Tibial nerve (tissue), 4 donors: ENCODE measurements around the gene AMMECR1L. TPM values are rescaled to one million over a fixed set of nuclear protein-coding genes. Genes with fewer than 3 reads are reported as not detected.

Experiments used
- DNase-seq, 2 donors: peaks; one replicate each; pipeline ENCODE4 v3.0.0-alpha.2; 2019; ENCODE audit warnings: low spot score in 2 of 2
- H3K27ac ChIP-seq, 4 donors: fragments of 200-600 bp; sonication (generic) in 3 of 4; one replicate each; pipeline ENCODE4 v1.5.1; 2017 to 2019; ENCODE audit warnings: mild to moderate bottlenecking in 1 of 4
- H3K27me3 ChIP-seq, 2 donors: fragments of 200-600 bp; sonication (generic) in 1 of 2; one replicate each; pipeline versions ENCODE4 v1.5.1 to v1.6.0; 2017 to 2019
- H3K36me3 ChIP-seq, 3 donors: fragments of 200-600 bp; sonication (generic); one replicate each; pipeline ENCODE4 v1.5.1; 2018 to 2019
- H3K4me1 ChIP-seq, 4 donors: fragments of 200-600 bp; sonication (generic) in 3 of 4; one replicate each; pipeline ENCODE4 v1.5.1; 2017 to 2019
- H3K4me3 ChIP-seq, 4 donors: fragments of 200-600 bp; sonication (generic) in 3 of 4; one replicate each; pipeline ENCODE4 v1.5.1; 2017 to 2019; ENCODE audit warnings: mild to moderate bottlenecking in 1 of 4, moderate library complexity in 1 of 4
- H3K9me3 ChIP-seq, 4 donors: fragments of 200-600 bp; sonication (generic) in 3 of 4; one replicate each; pipeline ENCODE4 v1.5.1; 2017 to 2019
- CTCF ChIP-seq, 5 experiments: fragments of 200-600 bp in 3 of 5; fragments of 450-650 bp in 2 of 5; sonication (generic) in 3 of 5; IDR thresholded peaks; one replicate each; pipeline ENCODE4 v1.5.1; 2016 to 2019; ENCODE audit warnings: antibody characterized with exemption in 5 of 5, mild to moderate bottlenecking in 3 of 5, moderate library complexity in 2 of 5
- EP300 ChIP-seq, 2 donors: sonication (generic); formaldehyde crosslinking; IDR thresholded peaks; one replicate each; pipeline ENCODE4 v1.6.1; 2017; ENCODE audit warnings: antibody characterized with exemption in 2 of 2, mild to moderate bottlenecking in 1 of 2
- POLR2A ChIP-seq, 2 donors: fragments of 450-650 bp; IDR thresholded peaks; one replicate each; pipeline ENCODE4 v1.6.1; 2017; ENCODE audit warnings: antibody characterized with exemption in 2 of 2, mild to moderate bottlenecking in 2 of 2, moderate library complexity in 2 of 2
- WGBS, 2 donors: methylation state at CpG; one replicate each; pipeline ENCODE4 v1.1.5; 2018; 5-methylcytosine and 5-hydroxymethylcytosine counted together
- total RNA-seq, 4 donors: library from RNA; depleted of rRNA; stranded (reverse); fragments of >200 nt; gene quantifications; one replicate each; pipeline ENCODE4 v1.1.0, GENCODE V29; 2016

Gene AMMECR1L
- total RNA-seq, 4 donors from 2014 or later: 12.9 to 15.1 (median 14.3) TPM

DNA sequence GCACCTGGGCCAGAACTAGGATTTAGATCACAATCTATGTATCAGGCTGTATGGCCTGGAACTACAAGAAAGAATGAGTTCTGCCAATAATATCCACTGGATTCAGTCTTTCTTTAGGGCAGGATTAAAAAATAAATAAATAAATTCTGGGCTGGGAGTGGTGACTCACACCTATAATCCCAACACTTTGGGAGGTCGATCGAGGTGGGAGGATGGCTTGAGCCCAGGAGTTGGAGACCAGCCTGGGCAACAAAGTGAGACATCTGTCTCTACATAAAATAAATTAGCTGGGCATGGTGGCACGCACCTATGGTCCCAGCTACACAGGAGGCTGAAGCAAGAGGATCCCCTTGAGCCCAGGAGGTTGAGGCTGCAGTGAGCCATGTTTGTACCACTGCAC, 8.1 kb downstream of the AMMECR1L start:
- Histone ChIP-seq H3K4me3 (no peak overlapping the region), H3K4me1 (peaks cover 0 to 59% (median 0%) of the 10 kb centered on the region in 4 donors), H3K27me3 (no peaks in the 10 kb centered on the region), H3K36me3 (peaks cover 0 to 43% (median 0%) of the 10 kb centered on the region in 3 donors), H3K9me3 (no peaks in the 10 kb centered on the region), H3K27ac (no peak overlapping the region)
- DNase-seq: no peak
- 95 to 97% methylated on average over 3 of the region's 3 CpGs for WGBS, 2 donors
- TF ChIP-seq CTCF (IDR thresholded peaks at IDR 0.05) (no peak), POLR2A (IDR thresholded peaks at IDR 0.05) (no peak), EP300 (IDR thresholded peaks at IDR 0.05) (no peak)

DNA sequence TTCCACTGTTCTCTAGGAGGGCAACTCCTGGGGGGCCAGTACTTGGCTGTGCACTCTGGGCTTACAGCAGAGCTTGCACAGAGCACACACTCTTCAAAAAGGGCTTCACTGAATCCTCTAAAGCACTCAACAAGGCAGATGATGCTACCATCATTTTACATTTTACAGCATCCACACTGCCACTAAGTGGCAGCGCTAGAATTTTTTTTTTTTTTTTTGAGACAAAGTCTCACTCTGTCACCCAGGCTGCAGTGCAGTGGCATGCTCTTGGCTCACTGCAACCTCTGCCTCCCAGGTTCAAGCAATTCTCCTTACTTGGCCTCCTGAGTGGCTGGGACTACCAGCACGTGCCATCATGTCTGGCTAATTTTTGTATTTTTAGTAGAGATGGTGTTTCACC, 8.6 kb downstream of the AMMECR1L start:
- peaks cover 0 to 54% (median 0%) of the 10 kb centered on the region in 4 donors for H3K4me1 ChIP-seq
- H3K27me3 ChIP-seq: no peaks in the 10 kb centered on the region
- DNase-seq: no peak
- no peak overlapping the region for H3K4me3 ChIP-seq
- TF ChIP-seq POLR2A (IDR thresholded peaks at IDR 0.05) (no peak), EP300 (IDR thresholded peaks at IDR 0.05) (no peak), CTCF (IDR thresholded peaks at IDR 0.05) (no peak)
- no peaks in the 10 kb centered on the region for H3K9me3 ChIP-seq
- 98 to 100% methylated on average over 2 of the region's 2 CpGs for WGBS, 2 donors
- H3K27ac ChIP-seq: no peak overlapping the region
- peaks cover 0 to 45% (median 0%) of the 10 kb centered on the region in 3 donors for H3K36me3 ChIP-seq

GRCh38 chr2:127874378-127875269, 11.1 kb downstream of the AMMECR1L start:
- Histone ChIP-seq H3K9me3 (no peaks in the 10 kb centered on the region), H3K27ac (peak overlapping the region in 1 of 4 donors; percentile 5), H3K36me3 (peaks cover 0 to 53% (median 0%) of the 10 kb centered on the region in 3 donors), H3K4me3 (no peak overlapping the region), H3K4me1 (peaks cover 0 to 31% (median 0%) of the 10 kb centered on the region in 4 donors), H3K27me3 (no peaks in the 10 kb centered on the region)
- TF ChIP-seq EP300 (IDR thresholded peaks at IDR 0.05): no peak
- TF ChIP-seq CTCF (IDR thresholded peaks at IDR 0.05): no peak
- no peak for TF ChIP-seq POLR2A (IDR thresholded peaks at IDR 0.05)
- WGBS, 2 donors: 71 to 75% methylated on average over 7 of the region's 7 CpGs
- no peak for DNase-seq

- no peaks in the 10 kb centered on the region for H3K27me3 ChIP-seq
- H3K4me3 ChIP-seq: no peak overlapping the region
- H3K4me1 ChIP-seq: peaks cover 0 to 28% (median 0%) of the 10 kb centered on the region in 4 donors
- H3K27ac ChIP-seq: no peak overlapping the region
- no peak for TF ChIP-seq POLR2A (IDR thresholded peaks at IDR 0.05)
- TF ChIP-seq EP300 (IDR thresholded peaks at IDR 0.05): no peak
- TF ChIP-seq CTCF (IDR thresholded peaks at IDR 0.05): no peak
- DNase-seq: no peak
- 82 to 83% methylated on average over 14 of the region's 14 CpGs for WGBS, 2 donors
- peaks cover 0 to 53% (median 0%) of the 10 kb centered on the region in 3 donors for H3K36me3 ChIP-seq
- no peaks in the 10 kb centered on the region for H3K9me3 ChIP-seq
These were observed 12.0 kb downstream of the AMMECR1L start for GRCh38 chr2:127873707-127874303.

DNA sequence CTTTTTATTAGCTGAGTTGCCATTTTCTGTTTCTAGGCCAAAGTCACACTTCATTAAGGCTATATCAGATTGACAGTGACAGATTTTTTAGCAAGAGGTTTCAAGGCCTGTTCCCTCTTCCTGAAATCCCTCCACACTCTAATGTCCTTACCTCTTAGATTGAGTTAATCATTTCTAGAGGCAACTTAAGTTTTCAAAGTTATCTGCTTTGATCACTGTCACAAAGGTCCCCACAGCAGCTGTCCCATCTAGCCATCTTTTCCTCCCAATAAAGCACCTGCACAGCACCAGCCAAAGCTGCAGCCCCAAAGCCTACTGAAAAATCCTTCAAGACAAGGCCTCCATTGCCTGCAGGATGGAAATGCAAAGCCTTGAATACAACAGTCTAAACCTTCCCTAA, 13.4 kb downstream of the AMMECR1L start:
- Histone ChIP-seq H3K36me3 (peaks cover 0 to 67% (median 0%) of the 10 kb centered on the region in 3 donors), H3K4me3 (no peak overlapping the region), H3K9me3 (no peaks in the 10 kb centered on the region), H3K27ac (no peak overlapping the region), H3K4me1 (peaks cover 0 to 27% (median 0%) of the 10 kb centered on the region in 4 donors), H3K27me3 (no peaks in the 10 kb centered on the region)
- DNase-seq: no peak
- no peak for TF ChIP-seq POLR2A (IDR thresholded peaks at IDR 0.05)
